ENCODE results near the gene SLC1A7. TPM values are rescaled to one million over a fixed set of nuclear protein-coding genes. Genes with fewer than 3 reads are reported as not detected.

The SLC1A7 gene
- total RNA-seq, 2 donors from 2014 or later = not detected

DNA sequence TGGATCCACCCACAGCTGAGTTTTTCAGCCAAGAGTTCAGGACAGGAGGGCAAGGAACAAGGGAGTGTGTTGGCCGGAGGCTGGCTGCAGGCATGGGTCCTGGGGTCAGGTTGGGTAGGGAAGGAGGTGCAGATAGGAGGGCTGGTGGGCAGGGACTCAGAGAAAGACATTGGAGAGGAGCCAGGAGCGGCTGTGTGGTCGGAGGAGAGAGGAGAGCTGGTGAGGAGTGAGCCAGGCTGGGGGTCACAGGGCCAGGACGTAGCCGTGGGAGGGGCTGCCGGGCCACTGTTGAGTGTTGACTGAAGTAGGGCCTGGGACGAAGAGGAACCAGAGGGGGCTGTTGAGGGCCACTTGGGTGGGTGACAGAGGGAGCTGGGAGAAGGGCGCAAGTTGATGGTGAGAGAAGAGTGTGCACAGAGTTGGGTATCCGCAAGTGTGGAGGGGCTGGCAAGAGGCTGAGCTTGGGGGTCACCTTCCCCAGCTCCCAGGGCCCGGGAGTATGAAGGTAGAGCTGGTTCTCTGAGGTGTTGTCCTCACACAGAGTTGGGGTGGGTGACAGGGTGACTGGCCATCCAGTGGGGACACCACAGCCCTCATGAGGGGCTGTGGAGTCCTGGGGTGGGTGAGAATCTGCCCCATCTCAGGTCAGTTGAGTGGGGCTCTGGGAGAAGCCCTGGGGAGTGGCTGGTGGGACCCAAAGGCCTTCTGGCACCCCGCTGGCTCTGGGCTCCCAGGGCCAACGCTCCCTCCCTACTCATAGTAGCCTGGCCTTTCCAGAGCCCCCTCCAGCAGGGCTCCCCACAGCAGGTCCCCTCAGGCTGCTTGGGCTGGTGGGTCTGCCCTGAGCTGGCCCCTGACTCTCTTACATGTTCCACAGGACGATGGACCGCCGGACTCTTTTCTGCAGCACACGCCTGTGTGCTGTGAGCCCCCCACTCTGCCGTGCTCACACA, 58.5 kb downstream of the SLC1A7 start:
- DNase-seq = no peak
- H3K36me3 Mint-ChIP-seq (ENCODE audit: low read depth) = peaks cover 3% of the 10 kb centered on the region
- H3K27me3 Mint-ChIP-seq = peaks cover 15% of the 10 kb centered on the region
- no peak overlapping the region for H3K4me3 Mint-ChIP-seq
- no peak for ATAC-seq
- H3K4me1 Mint-ChIP-seq = peaks cover 10% of the 10 kb centered on the region
- H3K27ac Mint-ChIP-seq = peak overlapping the region; percentile 69
- H3K9me3 ChIP-seq (ENCODE audit: control insufficient read depth, low read length, poor library complexity, severe bottlenecking) = no peaks in the 10 kb centered on the region

DNA sequence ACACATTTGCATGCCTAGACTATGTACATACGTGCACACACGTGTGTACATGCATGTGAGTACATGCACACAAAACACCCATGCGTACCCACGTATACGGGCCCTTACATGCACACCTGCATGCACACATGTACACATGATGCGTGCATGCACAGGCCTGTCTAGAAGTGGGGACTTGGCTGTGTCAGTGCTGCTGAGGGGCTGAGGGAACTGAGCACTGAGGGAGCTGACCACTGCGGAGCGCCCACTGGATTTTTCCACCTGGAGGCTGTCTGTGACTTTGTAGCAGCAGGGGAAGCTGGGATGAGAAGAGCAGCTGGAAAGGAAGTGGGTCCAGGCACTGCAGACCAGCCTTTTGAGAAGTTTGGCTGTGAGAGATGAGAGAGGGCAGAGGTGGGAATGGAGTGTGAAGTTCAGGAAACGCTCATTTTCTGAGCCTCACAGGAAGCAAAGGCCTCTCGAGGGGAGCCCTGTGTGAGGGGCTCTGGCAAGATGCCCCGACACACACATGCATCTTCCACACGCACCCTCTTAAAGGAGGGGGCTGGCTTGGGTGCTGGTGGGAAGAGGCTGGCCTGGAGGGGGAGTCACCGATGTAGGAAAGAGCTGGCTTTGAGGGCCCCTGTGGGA, 59.5 kb downstream of the SLC1A7 start:
- peak overlapping the region; percentile 69 for H3K27ac Mint-ChIP-seq
- H3K4me1 Mint-ChIP-seq = peaks cover 10% of the 10 kb centered on the region
- peaks cover 3% of the 10 kb centered on the region for H3K36me3 Mint-ChIP-seq (ENCODE audit: low read depth)
- DNase-seq (no peak), ATAC-seq (no peak)
- peaks cover 15% of the 10 kb centered on the region for H3K27me3 Mint-ChIP-seq
- H3K4me3 Mint-ChIP-seq = no peak overlapping the region
- H3K9me3 ChIP-seq (ENCODE audit: control insufficient read depth, low read length, poor library complexity, severe bottlenecking) = no peaks in the 10 kb centered on the region

DNA sequence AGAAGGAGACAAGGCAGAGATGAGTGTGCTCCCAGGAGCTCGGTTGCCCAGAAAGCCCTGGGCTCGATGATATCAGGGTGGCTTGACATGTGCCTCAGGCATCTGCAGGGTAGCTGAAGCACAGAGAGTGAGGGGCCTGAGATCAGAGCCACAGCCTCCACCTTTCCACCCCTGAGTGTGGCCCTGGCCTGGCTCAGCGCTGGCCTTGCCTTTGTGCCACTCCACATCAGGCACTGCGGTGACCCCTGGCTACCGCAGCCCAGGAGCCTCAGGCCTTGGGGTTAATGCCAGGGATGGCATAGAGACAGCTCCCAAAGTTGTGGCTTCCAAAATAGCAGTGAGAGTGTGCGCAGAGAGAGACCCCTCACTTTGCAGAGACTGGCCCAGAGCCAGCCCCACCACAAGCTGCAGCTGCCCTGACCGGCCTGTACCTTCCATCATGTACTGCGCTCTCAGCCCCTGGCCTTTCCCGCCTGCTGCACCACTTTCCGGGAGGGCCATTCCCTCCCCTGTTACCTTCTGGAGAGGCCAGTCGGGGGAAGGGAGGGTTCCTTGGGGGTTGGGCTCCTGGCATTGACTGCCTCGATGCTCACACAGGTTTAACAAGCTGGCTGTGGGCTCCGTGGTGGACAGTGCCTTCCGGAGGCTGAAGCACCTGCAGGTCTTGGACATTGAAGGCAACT, 60.9 kb downstream of the SLC1A7 start:
- Mint-ChIP-seq H3K4me1 (peaks cover 10% of the 10 kb centered on the region), H3K36me3 (ENCODE audit: low read depth) (peaks cover 3% of the 10 kb centered on the region), H3K4me3 (no peak overlapping the region), H3K27ac (no peak overlapping the region), H3K27me3 (peaks cover 15% of the 10 kb centered on the region)
- ATAC-seq (no peak), DNase-seq (no peak)
- no peaks in the 10 kb centered on the region for H3K9me3 ChIP-seq (ENCODE audit: control insufficient read depth, low read length, poor library complexity, severe bottlenecking)

DNA sequence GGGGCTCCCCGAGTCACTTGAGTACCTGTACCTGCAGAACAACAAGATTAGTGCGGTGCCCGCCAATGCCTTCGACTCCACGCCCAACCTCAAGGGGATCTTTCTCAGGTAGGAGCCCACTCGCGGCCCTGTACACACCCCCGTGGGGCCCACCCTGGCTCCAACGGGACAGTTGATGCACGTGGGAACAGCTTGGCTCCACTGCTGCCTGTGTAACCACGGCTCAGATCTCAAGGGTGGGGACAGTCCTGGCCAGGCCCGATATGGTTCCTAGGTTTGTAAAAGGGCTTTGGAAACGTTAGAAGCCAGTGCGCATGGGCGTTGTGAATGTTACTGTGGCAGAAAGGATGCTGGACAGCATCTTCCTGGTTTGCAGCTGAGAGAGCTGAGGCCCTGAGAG, 61.7 kb downstream of the SLC1A7 start:
- ATAC-seq (no peak), DNase-seq (no peak)
- no peak overlapping the region for H3K4me3 Mint-ChIP-seq
- H3K27me3 Mint-ChIP-seq = peaks cover 15% of the 10 kb centered on the region
- H3K36me3 Mint-ChIP-seq (ENCODE audit: low read depth) = peaks cover 3% of the 10 kb centered on the region
- H3K27ac Mint-ChIP-seq = no peak overlapping the region
- H3K4me1 Mint-ChIP-seq = peaks cover 10% of the 10 kb centered on the region
- no peaks in the 10 kb centered on the region for H3K9me3 ChIP-seq (ENCODE audit: control insufficient read depth, low read length, poor library complexity, severe bottlenecking)

DNA sequence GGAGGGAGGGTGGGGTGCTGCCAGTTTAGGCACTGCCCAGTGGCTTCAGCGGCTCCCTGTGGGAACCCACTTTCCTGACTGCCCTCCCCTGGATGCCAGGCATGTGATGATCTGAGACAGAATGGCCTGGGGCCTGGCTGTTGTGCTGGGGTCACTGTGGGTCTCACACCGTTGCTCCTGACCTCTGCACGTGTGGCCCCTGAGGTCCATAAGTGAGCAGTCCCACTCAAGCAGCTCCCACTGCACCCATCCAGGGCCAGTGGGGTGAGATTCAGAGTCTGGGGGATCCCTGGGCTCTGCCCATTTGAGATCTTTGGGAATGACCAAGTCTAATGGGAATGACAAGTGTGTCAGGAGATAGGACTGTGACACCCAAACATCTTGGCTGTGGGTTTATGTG, 62.4 kb downstream of the SLC1A7 start:
- Mint-ChIP-seq H3K27me3 (peaks cover 20% of the 10 kb centered on the region), H3K4me1 (peaks cover 10% of the 10 kb centered on the region), H3K27ac (no peak overlapping the region), H3K36me3 (ENCODE audit: low read depth) (peaks cover 3% of the 10 kb centered on the region), H3K4me3 (no peak overlapping the region)
- DNase-seq (no peak), ATAC-seq (no peak)
- H3K9me3 ChIP-seq (ENCODE audit: control insufficient read depth, low read length, poor library complexity, severe bottlenecking) = no peaks in the 10 kb centered on the region

DNA sequence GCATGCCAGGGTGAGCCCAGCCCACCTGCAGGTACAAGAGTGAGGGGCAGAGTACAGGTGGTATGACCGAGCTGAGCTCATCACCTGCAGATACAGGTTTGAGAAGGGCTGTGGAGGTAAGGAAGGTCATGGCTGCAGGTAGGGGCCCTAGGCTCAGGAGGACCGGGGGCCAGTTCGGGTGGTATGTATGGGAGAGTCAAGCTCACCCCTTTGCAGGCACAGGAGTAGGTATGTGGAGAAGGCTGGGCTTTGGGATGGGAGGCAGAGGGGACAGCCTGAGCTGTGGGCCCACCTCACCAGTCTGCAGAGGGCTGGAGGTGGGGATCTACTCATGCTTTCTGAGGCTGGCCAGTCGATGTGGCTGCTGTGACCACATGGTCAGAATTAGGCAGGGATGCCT, 63.2 kb downstream of the SLC1A7 start:
- no peak for DNase-seq
- H3K4me3 Mint-ChIP-seq = no peak overlapping the region

DNA sequence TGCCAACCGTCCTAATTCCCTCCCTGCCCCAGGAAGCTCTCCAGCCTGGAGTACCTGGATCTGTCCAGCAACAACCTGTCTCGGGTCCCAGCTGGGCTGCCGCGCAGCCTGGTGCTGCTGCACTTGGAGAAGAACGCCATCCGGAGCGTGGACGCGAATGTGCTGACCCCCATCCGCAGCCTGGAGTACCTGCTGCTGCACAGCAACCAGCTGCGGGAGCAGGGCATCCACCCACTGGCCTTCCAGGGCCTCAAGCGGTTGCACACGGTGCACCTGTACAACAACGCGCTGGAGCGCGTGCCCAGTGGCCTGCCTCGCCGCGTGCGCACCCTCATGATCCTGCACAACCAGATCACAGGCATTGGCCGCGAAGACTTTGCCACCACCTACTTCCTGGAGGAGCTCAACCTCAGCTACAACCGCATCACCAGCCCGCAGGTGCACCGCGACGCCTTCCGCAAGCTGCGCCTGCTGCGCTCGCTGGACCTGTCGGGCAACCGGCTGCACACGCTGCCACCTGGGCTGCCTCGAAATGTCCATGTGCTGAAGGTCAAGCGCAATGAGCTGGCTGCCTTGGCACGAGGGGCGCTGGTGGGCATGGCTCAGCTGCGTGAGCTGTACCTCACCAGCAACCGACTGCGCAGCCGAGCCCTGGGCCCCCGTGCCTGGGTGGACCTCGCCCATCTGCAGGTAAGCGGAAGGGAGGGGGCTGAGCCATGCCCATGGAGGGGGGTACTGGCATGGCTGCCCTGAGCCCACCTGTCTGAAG, 63.9 kb downstream of the SLC1A7 start:
- no peak for ATAC-seq
- Mint-ChIP-seq H3K27ac (no peak overlapping the region), H3K4me1 (peaks cover 8% of the 10 kb centered on the region), H3K36me3 (ENCODE audit: low read depth) (no peaks in the 10 kb centered on the region), H3K27me3 (peaks cover 13% of the 10 kb centered on the region), H3K4me3 (no peak overlapping the region)
- DNase-seq = no peak
- H3K9me3 ChIP-seq (ENCODE audit: control insufficient read depth, low read length, poor library complexity, severe bottlenecking) = no peaks in the 10 kb centered on the region

More for the DNA sequence above, 63.2 kb downstream of the SLC1A7 start:
- H3K9me3 ChIP-seq (ENCODE audit: control insufficient read depth, low read length, poor library complexity, severe bottlenecking) = no peaks in the 10 kb centered on the region
- no peak for ATAC-seq
- Mint-ChIP-seq H3K27me3 (peaks cover 15% of the 10 kb centered on the region), H3K27ac (no peak overlapping the region), H3K4me1 (peaks cover 8% of the 10 kb centered on the region), H3K36me3 (ENCODE audit: low read depth) (no peaks in the 10 kb centered on the region)

DNA sequence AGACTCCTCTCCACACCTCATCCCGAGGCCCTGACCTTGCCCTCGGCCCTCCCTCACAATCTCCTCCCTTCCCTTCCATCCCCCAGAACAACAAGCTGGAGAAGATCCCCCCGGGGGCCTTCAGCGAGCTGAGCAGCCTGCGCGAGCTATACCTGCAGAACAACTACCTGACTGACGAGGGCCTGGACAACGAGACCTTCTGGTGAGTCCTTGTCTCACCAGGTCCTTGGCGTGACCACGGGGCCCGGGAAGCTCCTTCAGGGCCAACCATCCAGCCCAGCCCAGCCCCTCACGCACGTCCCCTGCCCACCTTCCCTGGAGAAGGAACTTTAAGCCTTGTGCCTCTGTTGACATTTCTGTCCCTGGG, 64.9 kb downstream of the SLC1A7 start:
- H3K4me1 Mint-ChIP-seq = peaks cover 2% of the 10 kb centered on the region
- H3K4me3 Mint-ChIP-seq = no peak overlapping the region
- DNase-seq (no peak), ATAC-seq (no peak)
- no peaks in the 10 kb centered on the region for H3K9me3 ChIP-seq (ENCODE audit: control insufficient read depth, low read length, poor library complexity, severe bottlenecking)
- no peaks in the 10 kb centered on the region for H3K36me3 Mint-ChIP-seq (ENCODE audit: low read depth)
- H3K27ac Mint-ChIP-seq = no peak overlapping the region
- H3K27me3 Mint-ChIP-seq = peaks cover 6% of the 10 kb centered on the region

DNA sequence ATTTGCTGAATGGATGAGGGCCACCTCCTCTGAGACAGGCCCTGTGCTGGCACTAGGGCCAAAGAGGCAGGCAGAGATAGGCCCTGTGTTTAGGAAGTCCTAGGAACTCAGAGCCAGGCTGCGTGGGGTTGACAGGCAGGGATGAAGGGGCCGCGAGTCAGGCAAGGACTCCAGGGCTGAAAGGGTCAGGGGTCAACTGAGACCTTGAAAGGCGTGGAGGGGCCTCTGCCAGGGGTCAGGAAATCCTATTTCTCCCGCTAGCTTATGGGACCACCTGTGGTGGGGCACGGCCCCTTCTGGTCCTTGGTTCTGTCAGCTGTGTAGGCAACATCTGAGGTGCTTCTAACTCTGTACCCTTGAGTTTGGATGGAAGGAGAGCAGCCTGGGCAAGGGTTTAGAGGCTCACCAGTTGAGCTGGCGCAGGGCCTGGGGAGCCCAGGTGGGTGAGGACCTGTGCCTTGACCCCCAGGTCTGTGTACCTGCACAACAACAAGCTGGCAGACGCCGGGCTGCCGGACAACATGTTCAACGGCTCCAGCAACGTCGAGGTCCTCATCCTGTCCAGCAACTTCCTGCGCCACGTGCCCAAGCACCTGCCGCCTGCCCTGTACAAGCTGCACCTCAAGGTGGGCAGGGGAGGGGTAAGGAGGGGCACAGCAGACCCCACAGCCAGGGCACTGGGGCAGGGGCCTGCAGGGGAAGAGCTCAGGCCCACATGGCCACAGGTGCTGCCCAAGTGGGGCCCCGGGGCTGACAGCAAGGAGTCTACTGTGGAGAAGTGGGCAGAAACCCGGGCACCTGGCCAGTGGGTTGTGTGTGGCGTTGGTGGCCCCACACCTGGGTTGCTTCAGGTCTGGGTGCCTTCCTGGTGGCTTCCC, 65.5 kb downstream of the SLC1A7 start:
- DNase-seq = peak in 1 of 3 donors; percentile 5
- H3K9me3 ChIP-seq (ENCODE audit: control insufficient read depth, low read length, poor library complexity, severe bottlenecking) = no peaks in the 10 kb centered on the region
- Mint-ChIP-seq H3K27me3 (peaks cover 6% of the 10 kb centered on the region), H3K4me3 (no peak overlapping the region), H3K36me3 (ENCODE audit: low read depth) (no peaks in the 10 kb centered on the region), H3K27ac (no peak overlapping the region), H3K4me1 (peaks cover 2% of the 10 kb centered on the region)
- no peak for ATAC-seq

DNA sequence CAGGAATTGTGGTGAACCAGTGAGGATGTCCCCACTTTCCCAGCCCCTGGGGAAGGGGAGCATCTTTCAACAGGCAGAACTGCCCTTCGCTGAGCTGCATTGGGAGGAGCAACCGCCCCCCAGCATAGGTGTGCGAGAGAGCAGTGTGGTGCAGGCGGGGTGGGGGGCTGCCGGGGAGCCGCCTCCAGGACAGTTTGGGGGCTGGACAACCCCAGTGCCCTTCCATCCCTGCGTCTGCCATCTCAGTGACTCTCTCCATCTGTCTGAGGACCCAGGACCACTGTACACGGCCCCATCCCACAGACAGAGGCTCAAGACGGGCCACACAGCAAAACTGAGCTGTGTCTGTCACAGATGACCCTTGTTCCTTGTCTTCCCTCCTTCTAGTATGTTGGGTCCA, 66.3 kb downstream of the SLC1A7 start:
- Mint-ChIP-seq H3K4me3 (no peak overlapping the region), H3K27me3 (peaks cover 6% of the 10 kb centered on the region), H3K4me1 (peaks cover 2% of the 10 kb centered on the region), H3K27ac (no peak overlapping the region), H3K36me3 (ENCODE audit: low read depth) (no peaks in the 10 kb centered on the region)
- no peak for ATAC-seq
- no peaks in the 10 kb centered on the region for H3K9me3 ChIP-seq (ENCODE audit: control insufficient read depth, low read length, poor library complexity, severe bottlenecking)
- peak in 1 of 3 donors; percentile 3 for DNase-seq

DNA sequence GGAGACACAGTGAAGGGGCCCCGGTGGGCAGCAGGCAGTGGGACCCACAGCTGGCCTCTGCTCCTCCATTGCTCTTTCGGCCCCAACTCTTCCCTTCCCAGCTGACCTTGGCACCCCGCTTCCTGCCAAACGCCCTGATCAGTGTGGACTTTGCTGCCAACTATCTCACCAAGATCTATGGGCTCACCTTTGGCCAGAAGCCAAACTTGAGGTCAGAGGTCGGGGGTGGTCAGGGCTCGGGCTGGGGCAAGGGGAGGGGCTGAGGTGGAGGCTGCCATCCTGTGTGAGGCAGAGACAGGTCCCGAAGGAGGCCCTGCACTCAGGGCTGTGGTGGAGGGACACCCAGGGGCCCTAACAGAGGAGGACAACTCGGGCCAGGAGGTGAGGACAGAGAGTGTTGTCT, 66.7 kb downstream of the SLC1A7 start:
- ATAC-seq = no peak
- Mint-ChIP-seq H3K27me3 (peaks cover 6% of the 10 kb centered on the region), H3K36me3 (ENCODE audit: low read depth) (no peaks in the 10 kb centered on the region), H3K27ac (no peak overlapping the region), H3K4me3 (no peak overlapping the region), H3K4me1 (peaks cover 2% of the 10 kb centered on the region)
- H3K9me3 ChIP-seq (ENCODE audit: control insufficient read depth, low read length, poor library complexity, severe bottlenecking) = no peaks in the 10 kb centered on the region
- DNase-seq = no peak

DNA sequence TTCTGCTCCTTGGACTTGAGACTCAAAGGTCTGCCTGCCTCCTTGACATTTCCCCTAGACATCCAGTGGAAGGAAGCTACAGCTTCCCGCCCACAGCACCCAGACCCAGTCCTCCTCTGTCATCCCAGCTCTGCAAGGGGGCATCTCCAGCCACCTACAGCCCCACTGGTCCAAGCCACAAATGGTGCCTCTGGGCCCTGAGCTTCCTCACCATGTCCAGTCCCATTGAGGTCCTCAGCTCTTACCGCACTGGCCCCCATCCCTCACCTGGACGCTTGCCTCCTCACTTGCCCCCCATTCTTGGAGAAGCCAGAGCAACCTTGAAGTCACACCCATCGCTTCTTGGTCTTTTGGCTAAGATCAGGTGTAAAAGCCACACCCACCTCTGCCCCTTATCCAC, 67.2 kb downstream of the SLC1A7 start:
- H3K27me3 Mint-ChIP-seq = peaks cover 6% of the 10 kb centered on the region
- H3K27ac Mint-ChIP-seq = no peak overlapping the region
- H3K4me3 Mint-ChIP-seq = no peak overlapping the region
- ATAC-seq (no peak), DNase-seq (peak in 1 of 3 donors; percentile 3)
- no peaks in the 10 kb centered on the region for H3K9me3 ChIP-seq (ENCODE audit: control insufficient read depth, low read length, poor library complexity, severe bottlenecking)
- H3K4me1 Mint-ChIP-seq = peaks cover 2% of the 10 kb centered on the region
- no peaks in the 10 kb centered on the region for H3K36me3 Mint-ChIP-seq (ENCODE audit: low read depth)
